HepG2 (cell line): Measurements from ENCODE around the gene MLX. TPM values are rescaled to one million over a fixed set of nuclear protein-coding genes. Genes with fewer than 3 reads are reported as not detected.
A peak's percentile ranks its signal among the peaks of the same experiment; 100 is the strongest.
"Not testable (repeated sequence)": the region's sequence is repeated elsewhere in the genome, so short reads cannot be mapped to it uniquely, and the experiment has no call there.

Source experiments
- ARHGAP35 ChIP-seq: sonication (generic); formaldehyde crosslinking; IDR thresholded peaks from 2 replicates; pipeline ENCODE4 v1.9.0; 2022; ENCODE audit warnings: mild to moderate bottlenecking, inconsistent platforms, moderate library complexity, missing genetic modification reagents, borderline replicate concordance
- HES4 ChIP-seq: sonication (generic); formaldehyde crosslinking; IDR thresholded peaks from 2 replicates; pipeline ENCODE4 v1.9.0; 2021; ENCODE audit warnings: mild to moderate bottlenecking, missing genetic modification reagents, borderline replicate concordance
- MTERF4 ChIP-seq: sonication (generic); formaldehyde crosslinking; IDR thresholded peaks from 2 replicates; pipeline ENCODE4 v1.8.0; 2023; ENCODE audit warnings: mild to moderate bottlenecking, missing genetic modification reagents
- NR2F2 ChIP-seq: IDR thresholded peaks from 2 replicates; pipeline ENCODE4 v1.6.1; 2012; ENCODE audit warnings: low read depth, inconsistent platforms, borderline replicate concordance
- PATZ1 ChIP-seq: sonication (generic); formaldehyde crosslinking; IDR thresholded peaks from 2 replicates; pipeline ENCODE4 v1.4.0; 2020; ENCODE audit warnings: missing genetic modification reagents
- TCF12 ChIP-seq, 2 experiments: fragments of 450-650 bp in 1 of 2; sonication (generic) in 1 of 2; formaldehyde crosslinking in 1 of 2; IDR thresholded peaks; 2 replicates each; pipeline versions ENCODE4 v1.6.1 to v1.8.0; 2017 to 2022; ENCODE audit warnings: antibody characterized with exemption in 1 of 2, mild to moderate bottlenecking in 1 of 2, missing genetic modification reagents in 1 of 2, moderate library complexity in 1 of 2
- ZFP90 ChIP-seq: sonication (generic); formaldehyde crosslinking; IDR thresholded peaks from 2 replicates; pipeline ENCODE4 v1.8.0; 2022; ENCODE audit warnings: missing genetic modification reagents, mild to moderate bottlenecking, inconsistent platforms, borderline replicate concordance
- ZNF317 ChIP-seq: sonication (generic); formaldehyde crosslinking; IDR thresholded peaks from 2 replicates; pipeline ENCODE4 v1.5.0; 2020; ENCODE audit warnings: mild to moderate bottlenecking, missing genetic modification reagents
- ZNF550 ChIP-seq: sonication (generic); formaldehyde crosslinking; IDR thresholded peaks from 2 replicates; pipeline ENCODE4 v1.4.0; 2020; ENCODE audit warnings: mild to moderate bottlenecking, missing genetic modification reagents, borderline replicate concordance
- ZNF563 ChIP-seq: sonication (generic); formaldehyde crosslinking; IDR thresholded peaks from 2 replicates; pipeline ENCODE4 v1.8.0; 2022; ENCODE audit warnings: mild to moderate bottlenecking, moderate library complexity, missing genetic modification reagents
- ZNF567 ChIP-seq: sonication (generic); formaldehyde crosslinking; IDR thresholded peaks from 2 replicates; pipeline ENCODE4 v1.8.1; 2023; ENCODE audit warnings: mild to moderate bottlenecking, missing genetic modification reagents, borderline replicate concordance
- ZNF589 ChIP-seq: sonication (generic); formaldehyde crosslinking; conservative IDR thresholded peaks from 2 replicates; pipeline ENCODE4 v1.8.0; 2022; ENCODE audit warnings: mild to moderate bottlenecking, moderate library complexity, missing genetic modification reagents
- ZNF788 ChIP-seq: sonication (generic); formaldehyde crosslinking; IDR thresholded peaks from 2 replicates; pipeline ENCODE4 v1.5.0; 2020; ENCODE audit warnings: mild to moderate bottlenecking, missing genetic modification reagents, borderline replicate concordance
- polyA plus RNA-seq, 8 experiments: library from polyadenylated mRNA; depleted of rRNA in 3 of 8; stranded (reverse) in 7 of 8; unstranded in 1 of 8; fragments of >200 nt; fragmentation: Illumina TruSeq in 4 of 8; extraction: Trizol in 4 of 8; gene quantifications; 2 replicates each; pipeline versions ENCODE4 v1.2.1 to v1.2.3, GENCODE V29; 2011 to 2016; ENCODE audit warnings: low read depth in 4 of 8, missing spikeins in 1 of 8, mixed read lengths in 1 of 8; ENCODE audit not compliant: insufficient read depth in 1 of 8
- total RNA-seq, 5 experiments: library from RNA; depleted of rRNA; stranded (reverse); fragments of >200 nt; fragmentation: Illumina TruSeq; extraction: Trizol; gene quantifications; 2 replicates each; pipeline ENCODE4 v1.2.3, GENCODE V29; 2016; ENCODE audit warnings: low read depth in 1 of 5
- TF ChIP-seq, protein P1 (sequence below): sonication (generic); formaldehyde crosslinking; IDR thresholded peaks from 2 replicates; pipeline ENCODE4 v1.4.0; 2020; ENCODE audit warnings: missing genetic modification reagents, mild to moderate bottlenecking, borderline replicate concordance
- TF ChIP-seq, protein P2 (sequence below): sonication (generic); formaldehyde crosslinking; IDR thresholded peaks from 2 replicates; pipeline ENCODE4 v1.5.0; 2020; ENCODE audit warnings: mild to moderate bottlenecking, missing genetic modification reagents

MLX gene
- total and polyA plus RNA-seq, 2 of the 13 experiments (the other 11 are each of a cell fraction or from before 2014, with no cell fraction given): 38.9 to 74.4 TPM

GRCh38 chr17:42609814-42610801 is 43.2 kb downstream of the MLX start (continued):
- TF ChIP-seq PATZ1 (CRISPR knock-in tag): peak; percentile 83
- peak; percentile 5; the same call in 1 of the 2 replicates for TF ChIP-seq ZNF317
- peak; percentile 14; the same call in 1 of the 2 replicates for TF ChIP-seq ZNF788 (CRISPR knock-in tag)
- TF ChIP-seq HES4 (CRISPR knock-in tag): peak; percentile 53; the same call in 1 of the 2 replicates
- 0 out of 2 replicates have a peak, but pooled peaks have one; percentile 4 for TF ChIP-seq ZNF589
- TF ChIP-seq TCF12 (IDR thresholded peaks at IDR 0.05): not testable (repeated sequence)
- TF ChIP-seq TCF12 (CRISPR knock-in tag; IDR thresholded peaks at IDR 0.05): 0 out of 2 replicates have a peak, but pooled peaks have one; percentile 67
- TF ChIP-seq ZFP90: peak; percentile 67
- TF ChIP-seq ZNF550: peak; percentile 74; the same call in 1 of the 2 replicates
- TF ChIP-seq MTERF4: peak; percentile 29; the same call in 1 of the 2 replicates
- TF ChIP-seq, protein P1, sequence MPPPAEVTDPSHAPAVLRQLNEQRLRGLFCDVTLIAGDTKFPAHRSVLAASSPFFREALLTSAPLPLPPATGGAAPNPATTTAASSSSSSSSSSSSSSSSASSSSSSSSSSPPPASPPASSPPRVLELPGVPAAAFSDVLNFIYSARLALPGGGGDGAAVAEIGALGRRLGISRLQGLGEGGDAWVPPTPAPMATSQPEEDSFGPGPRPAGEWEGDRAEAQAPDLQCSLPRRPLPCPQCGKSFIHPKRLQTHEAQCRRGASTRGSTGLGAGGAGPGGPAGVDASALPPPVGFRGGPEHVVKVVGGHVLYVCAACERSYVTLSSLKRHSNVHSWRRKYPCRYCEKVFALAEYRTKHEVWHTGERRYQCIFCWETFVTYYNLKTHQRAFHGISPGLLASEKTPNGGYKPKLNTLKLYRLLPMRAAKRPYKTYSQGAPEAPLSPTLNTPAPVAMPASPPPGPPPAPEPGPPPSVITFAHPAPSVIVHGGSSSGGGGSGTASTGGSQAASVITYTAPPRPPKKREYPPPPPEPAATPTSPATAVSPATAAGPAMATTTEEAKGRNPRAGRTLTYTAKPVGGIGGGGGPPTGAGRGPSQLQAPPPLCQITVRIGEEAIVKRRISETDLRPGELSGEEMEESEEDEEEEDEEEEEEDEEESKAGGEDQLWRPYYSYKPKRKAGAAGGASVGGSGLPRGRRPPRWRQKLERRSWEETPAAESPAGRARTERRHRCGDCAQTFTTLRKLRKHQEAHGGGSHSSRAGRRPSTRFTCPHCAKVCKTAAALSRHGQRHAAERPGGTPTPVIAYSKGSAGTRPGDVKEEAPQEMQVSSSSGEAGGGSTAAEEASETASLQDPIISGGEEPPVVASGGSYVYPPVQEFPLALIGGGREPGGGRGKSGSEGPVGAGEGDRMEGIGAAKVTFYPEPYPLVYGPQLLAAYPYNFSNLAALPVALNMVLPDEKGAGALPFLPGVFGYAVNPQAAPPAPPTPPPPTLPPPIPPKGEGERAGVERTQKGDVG: peak; percentile 60; the same call in 1 of the 2 replicates
- 0 out of 2 replicates have a peak, but pooled peaks have one; percentile 31 for TF ChIP-seq ZNF567 (CRISPR knock-in tag)
- TF ChIP-seq ARHGAP35: 0 out of 2 replicates have a peak, but pooled peaks have one; percentile 14
- TF ChIP-seq NR2F2: peak; percentile 30; the same call in 1 of the 2 replicates
- TF ChIP-seq, protein P2, sequence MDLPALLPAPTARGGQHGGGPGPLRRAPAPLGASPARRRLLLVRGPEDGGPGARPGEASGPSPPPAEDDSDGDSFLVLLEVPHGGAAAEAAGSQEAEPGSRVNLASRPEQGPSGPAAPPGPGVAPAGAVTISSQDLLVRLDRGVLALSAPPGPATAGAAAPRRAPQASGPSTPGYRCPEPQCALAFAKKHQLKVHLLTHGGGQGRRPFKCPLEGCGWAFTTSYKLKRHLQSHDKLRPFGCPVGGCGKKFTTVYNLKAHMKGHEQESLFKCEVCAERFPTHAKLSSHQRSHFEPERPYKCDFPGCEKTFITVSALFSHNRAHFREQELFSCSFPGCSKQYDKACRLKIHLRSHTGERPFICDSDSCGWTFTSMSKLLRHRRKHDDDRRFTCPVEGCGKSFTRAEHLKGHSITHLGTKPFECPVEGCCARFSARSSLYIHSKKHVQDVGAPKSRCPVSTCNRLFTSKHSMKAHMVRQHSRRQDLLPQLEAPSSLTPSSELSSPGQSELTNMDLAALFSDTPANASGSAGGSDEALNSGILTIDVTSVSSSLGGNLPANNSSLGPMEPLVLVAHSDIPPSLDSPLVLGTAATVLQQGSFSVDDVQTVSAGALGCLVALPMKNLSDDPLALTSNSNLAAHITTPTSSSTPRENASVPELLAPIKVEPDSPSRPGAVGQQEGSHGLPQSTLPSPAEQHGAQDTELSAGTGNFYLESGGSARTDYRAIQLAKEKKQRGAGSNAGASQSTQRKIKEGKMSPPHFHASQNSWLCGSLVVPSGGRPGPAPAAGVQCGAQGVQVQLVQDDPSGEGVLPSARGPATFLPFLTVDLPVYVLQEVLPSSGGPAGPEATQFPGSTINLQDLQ (CRISPR knock-in tag): peak; percentile 16; the same call in 1 of the 2 replicates
- TF ChIP-seq ZNF563: 0 out of 2 replicates have a peak, but pooled peaks have one; percentile 18
